SK-N-SH treated with all-trans-retinoic acid at 6 μM for 48 hours (cell line): Measurements from ENCODE around the gene PRMT9.

Source experiments
- ARNTL ChIP-seq: fragments of 450-650 bp; formaldehyde crosslinking; IDR thresholded peaks from 2 replicates; pipeline ENCODE4 v1.5.0; 2020; ENCODE audit warnings: low read depth, mild to moderate bottlenecking, moderate library complexity, borderline replicate concordance
- OSR1 ChIP-seq: fragments of 250-450 bp; sonication (Bioruptor Pico); IDR thresholded peaks from 2 replicates; pipeline ENCODE4 v1.8.0; 2022; ENCODE audit warnings: moderate library complexity, mild to moderate bottlenecking, inconsistent platforms
- PATZ1 ChIP-seq: fragments of 250-450 bp; sonication (Bioruptor Pico); IDR thresholded peaks from 2 replicates; pipeline ENCODE4 v1.8.0; 2020; ENCODE audit warnings: mild to moderate bottlenecking, moderate library complexity, borderline replicate concordance
- POU6F1 ChIP-seq: fragments of 250-450 bp; sonication (Bioruptor Pico); IDR thresholded peaks from 2 replicates; pipeline ENCODE4 v1.8.0; 2021; ENCODE audit warnings: low read depth, mild to moderate bottlenecking, moderate library complexity, borderline replicate concordance
- ZC3H10 ChIP-seq: fragments of 250-450 bp; sonication (Bioruptor Pico); IDR thresholded peaks from 2 replicates; pipeline ENCODE4 v1.5.1; 2021; ENCODE audit warnings: mild to moderate bottlenecking, moderate library complexity
- ZFP30 ChIP-seq: fragments of 450-650 bp; formaldehyde crosslinking; IDR thresholded peaks from 2 replicates; pipeline ENCODE4 v1.5.0; 2022; ENCODE audit warnings: mild to moderate bottlenecking, moderate library complexity
- ZNF70 ChIP-seq: fragments of 450-650 bp; formaldehyde crosslinking; IDR thresholded peaks from 2 replicates; pipeline ENCODE4 v1.5.0; 2020; ENCODE audit warnings: mild to moderate bottlenecking, moderate library complexity

- TF ChIP-seq ZC3H10 (CRISPR knock-in tag) = no peak
- no peak for TF ChIP-seq PATZ1 (CRISPR knock-in tag)
- no peak for TF ChIP-seq POU6F1
- TF ChIP-seq ZFP30 = no peak
- no peak for TF ChIP-seq OSR1
- no peak for TF ChIP-seq ARNTL (CRISPR knock-in tag)
- no peak for TF ChIP-seq ZNF70 (CRISPR knock-in tag)
Observed at GRCh38 chr4:147589586-147589985, 94.4 kb downstream of the PRMT9 start.
